Right lobe of liver (tissue), 6 donors: ENCODE measurements around the gene IGSF9B. TPM values are rescaled to one million over a fixed set of nuclear protein-coding genes. Genes with fewer than 3 reads are reported as not detected.

Source experiments
- ATAC-seq, 4 donors: fragments of 200-7000 bp; cut with Tn5 transposase; one replicate each; pipeline ENCODE4 v1.9.1; 2020; ENCODE audit warnings: mild to moderate bottlenecking in 4 of 4, moderate library complexity in 4 of 4
- DNase-seq, 3 donors: peaks; one replicate each; pipeline ENCODE4 v3.0.0-alpha.2; 2020
- H3K27ac ChIP-seq, 3 donors: fragments of 200-600 bp; one replicate each; pipeline ENCODE4 v1.8.0; 2022
- H3K27me3 ChIP-seq, 2 donors: fragments of 200-600 bp; one replicate each; pipeline ENCODE4 v1.8.0; 2022
- H3K36me3 ChIP-seq, 4 donors: fragments of 200-600 bp; sonication (generic) in 1 of 4; one replicate each; pipeline versions ENCODE4 v1.5.1 to v1.8.0; 2017 to 2022; ENCODE audit warnings: control low read depth in 1 of 4
- H3K4me1 ChIP-seq, 4 donors: fragments of 200-600 bp; sonication (generic) in 1 of 4; one replicate each; pipeline versions ENCODE4 v1.5.1 to v1.8.0; 2017 to 2022; ENCODE audit warnings: control low read depth in 1 of 4
- H3K4me3 ChIP-seq, 3 donors: fragments of 200-600 bp; one replicate each; pipeline ENCODE4 v1.8.0; 2022
- H3K9me3 ChIP-seq, 4 donors: fragments of 200-600 bp; sonication (generic) in 1 of 4; one replicate each; pipeline versions ENCODE4 v1.5.1 to v1.8.0; 2017 to 2022; ENCODE audit warnings: control low read depth in 1 of 4
- CTCF ChIP-seq, 4 donors: fragments of 200-600 bp in 3 of 4; fragments of 450-650 bp in 1 of 4; IDR thresholded peaks; one replicate each; pipeline versions ENCODE4 v1.5.1 to v1.8.0; 2016 to 2022; ENCODE audit warnings: antibody characterized with exemption in 4 of 4, mild to moderate bottlenecking in 2 of 4
- POLR2A ChIP-seq: fragments of 450-650 bp; IDR thresholded peaks from one replicate; pipeline ENCODE4 v1.6.1; 2017; ENCODE audit warnings: antibody characterized with exemption, mild to moderate bottlenecking
- WGBS: methylation state at CpG from one replicate; pipeline ENCODE4 v1.1.6; 2018; ENCODE audit warnings: low coverage, low lambda C conversion rate; ENCODE audit not compliant: insufficient coverage; ENCODE audit errors: missing lambda C conversion rate; 5-methylcytosine and 5-hydroxymethylcytosine counted together
- intact Hi-C, 2 donors: fragments of 100-400 bp; cut with DNase I; formaldehyde crosslinking; loops; one replicate each; pipeline versions ENCODE4 v1.11.2 to v1.14.1; 2022
- total RNA-seq, 6 experiments: library from RNA; depleted of rRNA in 2 of 6; stranded (reverse); fragments of >200 nt in 2 of 6; fragmentation: NEBNext Ultra II Directional in 3 of 6; extraction: Animal tissue kit (Norgen Biotek cat#: 25700) in 3 of 6; gene quantifications; one replicate each; pipeline versions ENCODE4 v1.1.0 to v1.2.4, GENCODE V29; 2016 to 2023
- donor health status: DM: no; HTN: yes; CAD: no.
- donor health status: DM: no; HTN: no; CAD: no.
- donor health status: DM: no; HTN: no; CAD: no.
- donor health status: DM: no; HTN: yes; CAD: no.
- donor health status: DM: no; HTN: yes; CAD: no.

The IGSF9B gene
- total RNA-seq, 6 experiments from 2014 or later: 0.15 to 0.23 TPM; not detected in 4

DNA sequence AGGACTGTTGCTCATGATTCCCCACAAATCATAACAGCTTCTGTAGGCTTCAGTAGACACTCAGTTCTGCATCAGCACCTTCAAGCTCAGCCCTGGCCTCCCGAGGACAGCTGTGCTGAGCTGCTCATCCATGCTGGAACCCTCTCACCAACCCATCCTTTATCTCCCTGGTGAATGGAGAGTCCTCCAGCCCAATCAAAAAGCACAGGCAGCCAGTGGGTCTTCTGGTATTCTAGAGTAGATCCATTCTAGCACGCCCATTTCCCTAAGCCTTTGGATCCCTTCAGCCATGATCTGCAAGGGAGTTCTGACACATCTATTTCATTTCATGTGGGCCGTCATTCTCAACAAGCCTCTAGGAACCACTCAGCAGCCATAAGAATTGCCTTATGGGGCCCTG, 66.9 kb downstream of the IGSF9B start:
- 40% methylated on average over 3 of the region's 3 CpGs for WGBS
- no peaks in the 10 kb centered on the region for H3K36me3 ChIP-seq
- H3K27ac ChIP-seq: no peak overlapping the region
- TF ChIP-seq CTCF (IDR thresholded peaks at IDR 0.05) (no peak), POLR2A (no peak)
- no peaks in the 10 kb centered on the region for H3K9me3 ChIP-seq
- ATAC-seq (no peak), DNase-seq (no peak)
- H3K4me3 ChIP-seq: no peak overlapping the region
- no peaks in the 10 kb centered on the region for H3K4me1 ChIP-seq
- H3K27me3 ChIP-seq: no peaks in the 10 kb centered on the region
- intact Hi-C loops: no loop called here

DNA sequence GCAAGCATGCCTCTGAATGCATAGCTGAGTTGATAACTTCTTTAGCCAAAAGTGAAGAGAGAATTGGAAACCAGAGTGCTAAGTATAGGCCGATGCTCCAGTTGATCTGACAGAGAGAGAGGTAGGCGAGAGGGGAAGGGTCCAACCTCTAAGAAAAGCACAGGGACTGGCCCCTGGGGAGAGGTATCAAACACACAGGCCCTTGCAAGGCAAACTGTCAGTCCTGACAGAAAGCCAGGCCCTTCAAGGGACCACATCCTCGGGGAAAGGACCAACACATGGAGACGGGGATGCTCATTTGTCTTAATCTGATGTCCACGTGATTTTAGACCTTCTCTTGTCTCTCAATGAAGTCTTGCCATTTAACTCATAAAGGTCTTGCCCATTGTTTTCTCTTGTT, 67.6 kb downstream of the IGSF9B start:
- H3K27ac ChIP-seq: no peak overlapping the region
- DNase-seq: no peak
- H3K36me3 ChIP-seq: no peaks in the 10 kb centered on the region
- 54% methylated on average over 3 of the region's 5 CpGs for WGBS
- H3K9me3 ChIP-seq: no peaks in the 10 kb centered on the region
- no peak for TF ChIP-seq POLR2A
- no peak for TF ChIP-seq CTCF (IDR thresholded peaks at IDR 0.05)
- H3K4me3 ChIP-seq: no peak overlapping the region
- no peak for ATAC-seq
- H3K4me1 ChIP-seq: no peaks in the 10 kb centered on the region
- H3K27me3 ChIP-seq: no peaks in the 10 kb centered on the region
- intact Hi-C loops: no loop called here

DNA sequence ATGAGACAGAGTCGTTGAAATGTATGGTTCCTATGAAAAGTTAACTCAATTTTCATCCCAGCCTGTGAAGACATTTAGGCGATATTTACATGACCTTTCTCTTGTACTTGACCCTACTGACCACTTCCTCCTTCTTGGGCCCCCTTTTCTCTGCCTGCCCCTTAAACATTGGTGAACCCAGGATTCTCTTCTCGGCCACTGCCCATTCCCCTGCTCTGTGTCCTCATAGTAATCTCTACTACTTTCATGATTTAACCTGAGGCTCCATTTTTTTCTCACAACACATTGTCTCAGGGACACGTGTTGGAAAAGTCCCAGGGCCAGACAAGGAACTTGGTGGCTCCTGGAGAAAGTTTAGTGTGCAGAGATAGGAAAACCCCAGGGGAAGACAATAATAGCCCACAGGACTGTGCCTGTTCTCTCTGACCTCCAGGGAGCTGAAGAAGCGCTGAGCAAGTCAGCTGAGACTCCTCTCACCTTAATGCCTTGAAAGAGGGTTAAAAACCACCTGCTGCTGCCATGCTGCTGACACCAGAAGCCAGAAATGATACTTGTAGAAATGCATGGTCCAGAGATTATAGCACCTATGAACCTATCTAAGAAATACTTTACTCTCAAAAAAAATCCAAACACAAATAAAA, 69.0 kb downstream of the IGSF9B start:
- intact Hi-C loops: no loop called here
- H3K4me1 ChIP-seq: no peaks in the 10 kb centered on the region
- WGBS: 50% methylated on average over 5 of the region's 5 CpGs
- no peaks in the 10 kb centered on the region for H3K36me3 ChIP-seq
- H3K27me3 ChIP-seq: no peaks in the 10 kb centered on the region
- H3K4me3 ChIP-seq: no peak overlapping the region
- DNase-seq (no peak), ATAC-seq (no peak)
- no peak overlapping the region for H3K27ac ChIP-seq
- TF ChIP-seq CTCF (IDR thresholded peaks at IDR 0.05) (no peak), POLR2A (no peak)
- no peaks in the 10 kb centered on the region for H3K9me3 ChIP-seq

- 34% methylated on average over 3 of the region's 3 CpGs for WGBS
- no peak overlapping the region for H3K4me3 ChIP-seq
- H3K9me3 ChIP-seq: no peaks in the 10 kb centered on the region
- DNase-seq (no peak), ATAC-seq (no peak)
- H3K27ac ChIP-seq: no peak overlapping the region
- no peak for TF ChIP-seq POLR2A
- TF ChIP-seq CTCF (IDR thresholded peaks at IDR 0.05): no peak
- H3K4me1 ChIP-seq: no peaks in the 10 kb centered on the region
- no peaks in the 10 kb centered on the region for H3K27me3 ChIP-seq
- H3K36me3 ChIP-seq: no peaks in the 10 kb centered on the region
- intact Hi-C loops: no loop called here
Observed at GRCh38 chr11:133886029-133886428, 70.7 kb downstream of the IGSF9B start.

GRCh38 chr11:133872160-133872559, 84.6 kb downstream of the IGSF9B start:
- 0% methylated on average over 1 of the region's 1 CpG for WGBS
- Histone ChIP-seq H3K9me3 (no peaks in the 10 kb centered on the region), H3K27me3 (no peaks in the 10 kb centered on the region), H3K27ac (no peak overlapping the region), H3K36me3 (no peaks in the 10 kb centered on the region), H3K4me1 (no peaks in the 10 kb centered on the region), H3K4me3 (no peak overlapping the region)
- intact Hi-C loops: no loop called here
- TF ChIP-seq CTCF (IDR thresholded peaks at IDR 0.05) (no peak), POLR2A (no peak)
- ATAC-seq (no peak), DNase-seq (no peak)
